Measurements from ENCODE around the gene RABGAP1L.
A peak's percentile ranks its signal among the peaks of the same experiment; 100 is the strongest.
"Not testable (repeated sequence)": the region's sequence is repeated elsewhere in the genome, so short reads cannot be mapped to it uniquely, and the experiment has no call there.

The RABGAP1L gene

DNA sequence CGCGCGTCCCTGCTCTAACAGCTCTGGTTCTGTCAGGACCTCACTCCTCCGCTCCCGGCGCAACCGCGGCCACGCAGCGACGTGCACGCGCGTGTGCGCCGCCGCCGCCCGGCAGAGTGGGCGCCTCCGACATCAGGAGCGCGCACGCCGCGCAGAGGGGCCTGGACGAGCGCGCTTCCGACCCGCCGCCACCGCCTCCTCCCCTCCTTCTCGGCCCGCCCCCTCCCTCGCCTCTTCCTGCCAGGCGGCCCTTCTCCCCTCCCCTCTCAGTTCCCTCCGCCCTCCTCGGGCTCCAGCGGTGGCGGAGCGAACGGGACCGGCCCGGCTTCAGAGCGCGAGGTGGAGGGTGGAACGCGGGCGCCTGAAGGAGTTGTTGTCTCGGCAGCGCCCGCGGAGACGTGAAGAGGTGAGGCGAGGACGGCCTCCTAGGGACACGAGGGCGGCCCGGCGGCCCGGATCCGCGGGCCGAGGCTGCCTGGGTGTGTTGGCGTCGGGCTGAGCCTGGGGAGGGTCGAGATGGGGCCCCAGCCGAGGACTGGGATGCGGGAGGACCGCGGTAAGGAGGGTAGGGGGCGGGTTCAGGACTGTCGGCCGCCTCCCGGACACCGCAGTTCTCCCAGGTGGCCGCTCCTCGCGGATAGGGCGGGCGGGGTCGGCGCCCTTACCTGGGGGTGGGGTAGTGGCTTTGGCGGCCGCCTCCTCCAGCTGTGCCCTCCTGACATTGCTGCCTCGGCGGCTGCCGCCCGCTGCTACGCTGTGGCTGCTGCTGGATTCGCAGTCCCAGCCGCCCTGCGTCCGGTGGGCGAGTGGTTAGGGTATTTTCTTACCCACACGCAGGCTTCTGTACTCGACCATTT, at the start of gene RABGAP1L:
Gene RABGAP1L (plus strand): TSS at position 269 of the 857 bp plus-strand sequence.
- DNase-seq (ENCODE audit: low read depth in 1 of 2, low spot score in 1 of 2) = peak; percentile 88

DNA sequence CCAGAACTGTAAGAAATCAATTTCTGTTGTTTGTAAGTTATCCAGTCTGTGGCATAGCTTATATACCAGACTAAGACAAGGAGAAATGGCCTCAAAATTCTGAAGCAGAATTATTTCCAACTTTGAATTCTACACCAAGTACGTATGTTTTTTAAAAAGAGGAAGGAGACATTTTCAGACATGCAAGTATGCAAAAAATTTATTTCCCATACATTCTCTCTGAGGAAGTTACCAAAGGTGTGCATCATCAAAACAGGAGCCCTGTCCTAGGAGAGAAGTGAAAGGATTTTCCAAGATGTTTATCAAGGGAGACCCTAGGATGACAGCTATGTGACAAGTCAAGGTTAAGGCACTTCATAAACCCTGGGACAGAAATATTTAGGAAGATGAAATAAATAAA, 49.3 kb upstream of the RABGAP1L start:
- no peak for DNase-seq (ENCODE audit: low read depth in 1 of 2, low spot score in 1 of 2)

DNA sequence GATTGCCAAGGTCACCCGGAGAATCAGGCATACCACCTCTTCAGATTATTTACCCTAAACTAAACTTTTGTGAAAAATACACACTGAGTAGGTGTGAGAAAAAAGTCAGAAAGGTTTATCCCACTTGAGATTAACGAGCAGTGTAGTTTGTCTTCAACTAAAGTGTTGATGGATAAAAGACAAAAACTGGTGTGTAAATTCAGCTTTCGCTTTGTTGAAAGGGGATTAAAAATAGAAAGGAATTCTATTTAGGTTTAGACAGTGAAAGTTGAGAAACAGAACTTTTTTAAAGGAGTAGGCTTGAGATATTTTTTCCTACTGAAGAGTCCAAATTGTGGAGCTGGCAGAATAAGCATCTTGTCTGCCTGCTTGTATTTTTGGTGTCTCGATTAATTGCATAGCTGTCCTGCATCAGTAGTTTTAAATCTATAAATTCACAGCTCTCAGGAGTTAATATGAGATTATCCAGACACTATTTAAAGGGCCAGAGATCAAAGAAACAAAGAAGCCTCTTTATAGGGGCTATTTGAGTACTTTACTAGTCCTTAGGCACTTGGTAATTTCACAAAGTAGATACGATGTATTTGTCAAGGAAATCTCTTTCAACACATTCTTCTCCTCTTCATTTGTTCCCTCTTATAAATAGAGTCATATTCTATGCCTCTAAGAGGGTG, 46.7 kb upstream of the RABGAP1L start:
- DNase-seq (ENCODE audit: low read depth in 1 of 2, low spot score in 1 of 2) = no peak

DNA sequence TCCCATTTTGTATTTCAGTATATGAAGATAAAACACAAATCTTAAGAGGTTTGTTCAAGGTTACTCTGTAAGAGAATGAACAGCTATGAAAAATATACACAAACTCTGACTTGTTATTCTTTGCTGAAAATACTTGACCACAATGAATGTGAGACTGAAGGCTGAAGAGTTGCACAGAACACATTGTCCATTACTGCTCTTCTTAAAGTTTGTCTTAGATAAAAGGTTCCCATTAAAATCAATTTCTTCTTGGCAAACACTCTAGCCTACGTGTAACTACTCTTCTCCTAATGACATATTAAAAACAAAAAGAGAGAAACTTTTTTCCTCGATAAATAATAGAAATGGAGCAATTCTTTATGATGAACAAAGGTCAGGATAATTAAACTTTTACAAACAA, 45.2 kb upstream of the RABGAP1L start:
- DNase-seq (ENCODE audit: low read depth in 1 of 2, low spot score in 1 of 2) = no peak

DNA sequence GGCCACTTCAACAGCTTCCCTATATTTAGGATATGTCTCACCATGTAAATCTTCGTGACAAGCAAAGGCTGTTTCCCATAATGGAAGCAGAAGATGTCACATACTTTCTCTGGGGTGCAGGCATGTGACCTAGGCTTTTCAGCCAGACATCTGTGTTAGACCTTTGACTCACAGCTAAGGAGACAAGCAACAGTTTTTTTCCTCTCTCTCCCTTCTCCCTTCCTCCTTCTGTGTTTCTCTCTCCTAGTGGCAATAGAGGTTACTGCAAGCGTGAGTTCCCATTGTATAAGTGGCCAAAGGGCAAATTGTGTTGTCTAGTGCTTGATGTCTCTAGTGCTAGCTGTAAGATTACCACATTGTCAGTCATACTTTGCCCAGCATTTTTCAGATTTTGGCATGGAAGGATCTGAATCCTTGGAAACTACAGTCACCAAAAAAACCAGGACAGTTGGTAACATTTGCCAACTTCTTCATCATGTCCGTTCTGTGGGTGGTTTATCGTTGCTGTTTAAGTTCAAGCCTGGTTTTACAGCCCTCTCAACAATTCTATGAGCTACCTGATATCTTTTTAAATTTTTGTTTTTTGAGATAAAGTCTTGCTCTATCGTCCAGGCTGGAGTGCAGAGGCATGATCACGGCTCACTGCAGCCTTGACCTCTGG, 44.4 kb upstream of the RABGAP1L start:
- no peak for DNase-seq (ENCODE audit: low read depth in 1 of 2, low spot score in 1 of 2)

DNA sequence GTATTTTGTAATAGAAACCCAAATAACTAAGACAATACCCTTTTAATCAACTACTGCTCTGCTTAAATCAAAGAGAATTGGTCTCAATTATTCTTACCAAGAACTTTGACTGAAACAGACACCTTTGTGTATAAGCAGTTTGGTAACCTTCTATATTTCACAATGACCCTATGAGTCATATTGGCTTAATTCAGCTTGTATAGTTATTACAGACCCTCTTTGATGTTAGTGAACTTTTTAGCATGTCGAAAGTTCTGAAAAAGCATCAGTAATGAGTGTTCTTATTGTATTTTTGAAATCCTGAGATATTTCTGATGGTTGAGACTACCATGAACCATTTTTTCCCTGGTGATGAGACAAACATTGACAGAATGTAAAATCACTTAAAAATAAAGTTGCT, 43.3 kb upstream of the RABGAP1L start:
- DNase-seq (ENCODE audit: low read depth in 1 of 2, low spot score in 1 of 2) = no peak

DNA sequence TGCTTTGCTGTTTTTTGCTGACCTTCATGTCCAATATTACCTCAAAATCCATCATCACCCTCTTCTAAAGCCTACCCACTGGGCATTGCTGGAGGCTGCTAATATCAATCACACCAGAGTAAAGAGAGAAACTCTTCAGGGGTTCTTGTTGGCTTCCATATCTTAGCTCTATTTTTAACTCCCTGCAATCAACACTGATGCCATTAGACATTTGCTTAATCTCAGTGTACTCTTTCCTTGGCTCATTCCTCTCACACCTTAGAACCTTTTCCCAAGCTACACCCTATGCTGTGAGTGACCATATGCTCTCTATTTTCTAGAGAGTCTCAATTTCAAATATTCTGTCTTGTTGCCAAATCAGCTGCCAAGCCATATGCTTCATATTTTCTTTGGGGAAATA, 40.6 kb upstream of the RABGAP1L start:
- no peak for DNase-seq (ENCODE audit: low read depth in 1 of 2, low spot score in 1 of 2)

DNA sequence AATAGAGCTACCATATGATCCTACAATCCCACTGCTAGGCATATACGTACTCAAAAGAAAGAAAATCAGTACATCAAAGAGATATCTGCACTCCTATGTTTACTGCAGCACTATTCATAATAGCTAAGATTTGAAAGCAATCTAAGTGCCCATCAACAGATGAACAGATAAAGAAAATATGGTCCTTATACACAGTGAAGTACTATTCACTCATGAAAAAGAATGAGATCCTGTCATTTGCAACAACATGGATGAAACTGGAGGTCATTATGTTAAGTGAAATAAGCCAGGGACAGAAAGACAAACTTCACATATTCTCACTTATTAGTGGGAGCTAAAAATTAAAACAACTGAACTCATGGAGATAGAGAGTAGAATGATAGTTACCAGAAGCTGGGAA, 37.0 kb upstream of the RABGAP1L start:
- DNase-seq (ENCODE audit: low read depth in 1 of 2, low spot score in 1 of 2) = not testable (repeated sequence)

DNA sequence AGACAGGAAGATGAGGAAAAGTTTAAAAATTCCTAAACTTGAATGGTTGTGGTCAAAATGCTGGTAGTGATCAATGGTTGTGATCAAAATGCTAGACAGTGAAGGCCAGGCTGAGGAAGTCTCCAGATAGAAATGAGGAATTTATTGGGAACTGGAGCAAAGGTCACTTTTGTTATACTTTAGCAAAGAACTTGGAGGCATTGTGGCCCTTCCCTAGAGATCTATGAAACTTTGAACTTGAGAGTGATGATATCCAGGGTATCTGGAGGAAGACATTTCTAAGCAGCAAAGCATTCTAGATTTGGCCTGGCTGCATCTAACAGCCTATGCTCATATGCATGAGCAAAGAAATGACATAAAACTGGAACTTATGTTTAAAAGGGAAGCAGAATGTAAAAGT, 35.5 kb upstream of the RABGAP1L start:
- no peak for DNase-seq (ENCODE audit: low read depth in 1 of 2, low spot score in 1 of 2)

DNA sequence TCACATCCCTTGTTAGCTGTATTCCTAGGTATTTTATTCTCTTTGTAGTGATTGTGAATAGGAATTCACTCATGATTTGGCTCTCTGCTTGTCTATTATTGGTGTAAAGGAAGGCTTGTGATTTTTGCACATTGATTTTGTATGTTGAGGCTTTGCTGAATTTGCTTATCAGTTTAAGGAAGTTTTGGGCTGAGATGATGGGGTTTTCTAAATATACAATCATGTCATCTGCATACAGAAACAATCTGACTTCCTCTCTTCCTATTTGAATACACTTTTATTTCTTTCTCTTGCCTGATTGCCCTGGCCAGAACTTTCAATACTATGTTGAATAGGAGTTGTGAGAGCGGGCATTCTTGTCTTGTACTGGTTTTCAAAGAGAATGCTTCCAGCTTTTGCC, 32.1 kb upstream of the RABGAP1L start:
- not testable (repeated sequence) for DNase-seq (ENCODE audit: low read depth in 1 of 2, low spot score in 1 of 2)

DNA sequence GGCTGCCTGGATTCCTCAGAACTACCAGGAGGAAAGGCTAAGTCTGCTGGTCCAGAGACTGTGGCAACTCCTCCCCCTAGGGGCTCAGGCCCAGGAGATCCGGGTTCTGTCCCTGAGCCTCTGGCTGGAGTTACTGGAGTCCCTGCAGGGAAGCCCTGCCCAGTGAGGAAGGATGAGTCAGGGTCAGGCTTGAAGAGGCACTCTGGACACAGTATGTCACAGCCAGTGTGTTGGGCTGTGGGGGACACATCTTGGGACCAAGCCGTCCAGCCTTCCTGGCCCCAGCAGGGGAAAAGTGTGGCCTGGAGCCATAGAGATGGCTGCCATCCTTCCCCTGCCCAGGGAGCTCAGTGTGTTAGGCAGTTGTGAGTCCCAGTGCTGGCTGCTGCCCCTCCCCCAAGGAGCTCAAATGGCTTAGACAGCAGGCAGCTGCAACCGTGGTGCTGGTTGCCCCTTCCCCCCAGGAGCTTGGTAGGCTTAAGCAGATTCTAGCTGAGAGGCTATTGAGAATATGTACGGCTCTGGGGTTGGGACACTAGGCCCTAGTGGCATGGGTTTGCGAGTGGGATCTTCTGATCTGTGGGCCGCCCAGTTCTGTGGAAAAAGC, 28.2 kb upstream of the RABGAP1L start:
- DNase-seq (ENCODE audit: low read depth in 1 of 2, low spot score in 1 of 2) = no peak

DNA sequence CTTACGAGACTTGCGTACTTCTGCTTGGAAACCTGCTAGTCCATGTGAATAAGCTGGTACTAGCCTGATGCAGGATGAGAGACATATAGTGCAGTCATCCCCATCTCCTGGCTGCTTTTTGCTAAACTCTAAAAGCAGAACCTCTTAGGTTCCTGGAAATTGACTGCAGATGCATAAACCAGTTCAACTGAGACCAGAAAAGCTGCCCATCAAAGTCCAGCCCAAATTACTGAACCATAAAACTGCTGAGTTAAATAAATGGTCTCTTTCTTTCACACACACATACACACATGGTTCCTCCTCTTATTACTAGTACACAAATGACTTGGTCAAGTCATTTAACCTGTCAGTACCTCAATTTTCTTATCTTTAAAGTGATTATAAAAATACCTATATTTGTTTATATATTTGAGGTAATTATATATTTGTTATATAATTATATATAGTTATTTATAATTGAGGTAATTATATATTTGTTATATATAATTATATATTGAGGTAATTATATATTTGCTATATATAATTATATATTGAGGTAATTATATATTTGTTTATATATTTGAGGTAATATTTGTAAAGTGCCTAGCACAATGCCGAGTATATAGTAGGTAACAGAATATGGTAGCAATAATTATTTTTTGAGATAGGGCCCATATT, 25.2 kb upstream of the RABGAP1L start:
- DNase-seq (ENCODE audit: low read depth in 1 of 2, low spot score in 1 of 2) = no peak

DNA sequence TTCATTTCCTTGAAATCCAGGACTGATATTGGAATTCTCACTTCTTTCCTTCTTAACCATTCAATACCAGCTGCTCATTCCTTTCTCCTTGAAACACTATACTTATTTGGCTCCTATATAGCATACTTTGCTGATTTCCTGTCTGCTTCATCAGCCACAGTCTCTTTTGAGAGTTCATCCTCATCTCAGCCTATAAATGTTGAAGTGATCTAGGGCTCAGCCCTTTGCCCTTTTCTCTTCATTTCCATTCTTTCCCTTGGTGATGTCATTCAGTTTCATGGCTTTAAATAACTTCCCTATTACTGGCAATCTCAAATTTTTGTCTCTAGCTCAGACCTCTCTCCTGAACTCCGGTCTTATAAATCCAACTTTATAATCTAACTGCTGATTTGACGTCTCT, 24.1 kb upstream of the RABGAP1L start:
- DNase-seq (ENCODE audit: low read depth in 1 of 2, low spot score in 1 of 2) = no peak

DNA sequence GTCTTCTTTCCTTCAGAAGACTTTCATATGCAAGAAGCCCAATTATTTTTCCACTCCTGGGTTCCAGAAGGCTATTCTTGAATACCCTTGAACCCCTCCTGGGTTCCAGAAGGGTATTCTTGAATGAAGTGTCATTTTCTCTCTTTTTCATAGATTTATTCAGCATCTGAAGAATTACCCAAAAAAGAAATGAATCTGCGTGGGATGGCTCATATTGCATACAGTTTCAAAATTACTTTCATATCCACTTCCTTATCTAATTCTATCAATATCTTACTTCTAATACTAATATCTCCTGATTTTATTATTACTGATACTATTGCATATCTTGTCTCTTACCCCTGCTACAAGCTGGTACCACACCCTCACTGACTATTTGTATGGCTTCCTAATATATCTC, 22.6 kb upstream of the RABGAP1L start:
- DNase-seq (ENCODE audit: low read depth in 1 of 2, low spot score in 1 of 2) = no peak

DNA sequence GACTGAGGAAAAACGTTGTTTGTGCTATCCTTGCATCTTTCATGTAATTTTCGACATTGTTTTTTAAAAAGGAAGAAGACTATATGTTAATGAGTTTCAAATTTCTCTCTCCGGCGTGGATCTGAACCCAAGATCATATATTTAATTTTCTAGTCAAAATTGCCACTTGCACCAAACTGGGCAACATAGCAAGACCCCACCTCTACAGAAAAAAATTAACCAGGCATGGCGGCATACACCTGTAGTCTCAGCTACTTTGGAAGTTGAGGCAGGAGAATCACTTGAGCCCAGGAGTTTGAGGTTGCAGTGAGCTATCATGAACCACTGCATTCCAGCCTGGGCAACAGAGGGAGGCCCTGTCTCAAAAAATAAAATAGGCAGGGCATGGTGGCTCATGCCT, 16.5 kb upstream of the RABGAP1L start:
- no peak for DNase-seq (ENCODE audit: low read depth in 1 of 2, low spot score in 1 of 2)

DNA sequence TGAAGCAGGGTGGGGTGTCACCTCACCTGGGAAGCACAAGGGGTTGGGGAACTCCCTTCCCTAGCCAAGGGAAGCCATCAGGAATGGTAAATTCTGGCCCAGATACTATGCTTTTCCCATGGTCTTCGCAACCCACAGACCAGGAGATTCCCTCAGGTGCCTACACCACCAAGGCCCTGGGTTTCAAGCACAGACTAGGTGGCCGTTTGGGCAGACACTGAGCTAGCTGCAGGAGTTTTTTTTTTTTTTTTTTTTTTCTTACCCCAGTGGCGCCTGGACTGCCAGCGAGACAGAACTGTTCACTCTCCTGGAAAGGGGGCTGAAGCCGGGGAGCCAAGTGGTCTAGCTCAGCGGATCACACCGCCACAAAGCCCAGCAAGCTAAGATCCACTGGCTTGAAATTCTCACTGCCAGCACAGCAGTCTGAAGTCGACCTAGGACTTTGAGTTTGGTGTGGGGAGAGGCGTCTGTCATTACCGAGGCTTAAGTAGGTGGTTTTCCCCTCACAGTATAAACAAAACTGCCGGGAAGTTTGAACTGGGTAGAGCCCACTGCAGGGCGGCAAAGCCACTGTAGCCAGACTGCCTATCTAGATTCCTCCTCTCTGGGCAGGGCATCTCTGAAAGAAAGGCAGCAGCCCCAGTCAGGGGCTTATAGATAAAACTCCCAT, 15.5 kb upstream of the RABGAP1L start:
- not testable (repeated sequence) for DNase-seq (ENCODE audit: low read depth in 1 of 2, low spot score in 1 of 2)

DNA sequence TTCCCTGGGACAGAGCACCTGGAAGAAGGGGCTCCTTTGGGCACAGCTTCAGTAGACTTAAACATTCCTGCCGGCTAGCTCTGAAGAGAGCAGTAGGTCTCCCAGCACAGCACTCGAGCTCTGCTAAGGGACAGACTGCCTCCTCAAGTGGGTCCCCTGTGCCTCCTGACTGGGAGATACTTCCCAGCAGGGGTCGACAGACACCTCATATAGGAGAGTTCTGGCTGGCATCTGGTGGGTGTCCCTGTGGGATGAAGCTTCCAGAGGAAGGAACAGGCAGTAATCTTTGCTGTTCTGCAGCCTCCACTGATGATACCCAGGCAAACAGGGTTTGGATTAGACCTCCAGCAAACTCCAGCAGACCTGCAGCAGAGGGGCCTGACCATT, 14.9 kb upstream of the RABGAP1L start:
- DNase-seq (ENCODE audit: low read depth in 1 of 2, low spot score in 1 of 2) = not testable (repeated sequence)

DNA sequence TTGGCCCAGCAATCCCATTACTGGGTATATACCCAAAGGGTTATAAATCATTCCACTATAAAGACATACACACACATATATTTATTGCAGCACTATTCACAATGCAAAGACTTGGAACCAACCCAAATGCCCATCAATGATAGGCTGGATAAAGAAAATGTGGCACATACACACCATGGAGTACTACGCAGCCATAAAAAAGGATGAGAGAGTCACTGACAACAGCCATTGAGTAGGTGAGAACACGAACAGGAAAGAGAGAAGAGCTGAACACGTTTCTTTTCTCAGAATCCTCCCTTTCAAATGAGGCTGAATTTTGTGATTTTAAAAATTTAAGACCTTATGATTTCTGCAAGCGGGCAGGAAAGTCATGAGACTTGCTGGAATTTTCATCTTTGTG, 10.1 kb upstream of the RABGAP1L start:
- DNase-seq (ENCODE audit: low read depth in 1 of 2, low spot score in 1 of 2) = no peak

DNA sequence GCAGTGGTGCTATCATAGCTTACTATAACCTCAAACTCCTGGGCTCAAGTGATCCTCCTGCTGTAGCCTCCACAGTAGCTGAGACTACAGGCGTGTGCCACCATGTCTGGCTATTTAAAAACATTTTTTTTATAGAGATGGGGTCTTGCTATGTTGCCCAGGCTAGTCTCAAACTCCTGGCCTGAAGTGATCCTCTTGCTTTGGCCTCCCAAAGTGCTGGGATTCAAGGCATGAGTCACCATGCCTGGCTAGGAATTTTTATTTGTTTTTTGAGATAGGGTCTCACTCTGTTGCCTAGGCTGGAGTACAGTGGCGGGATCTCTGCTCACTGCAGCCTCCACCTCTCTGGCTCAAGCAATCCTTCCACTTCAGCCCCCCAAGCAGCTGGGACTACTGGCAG, 8.8 kb upstream of the RABGAP1L start:
- no peak for DNase-seq (ENCODE audit: low read depth in 1 of 2, low spot score in 1 of 2)

DNA sequence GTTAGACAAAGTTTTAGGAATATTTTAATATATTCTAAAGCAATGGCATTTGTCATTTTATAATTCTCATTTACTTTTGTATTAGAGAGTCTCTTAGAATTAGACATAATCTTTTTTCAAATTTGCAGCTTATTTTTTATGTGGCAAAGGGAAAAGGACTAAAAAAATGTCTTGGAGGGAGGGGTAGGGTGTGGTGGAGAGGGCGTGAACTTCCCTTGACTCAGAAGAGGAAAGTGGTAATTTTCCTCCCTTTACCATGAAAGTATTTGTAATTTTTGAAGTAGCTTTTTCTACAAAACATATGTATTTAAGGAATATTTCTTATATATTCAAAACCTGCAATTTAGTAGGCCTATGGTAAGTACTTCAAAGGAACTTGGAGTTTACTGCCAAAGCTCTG, 6.9 kb upstream of the RABGAP1L start:
- DNase-seq (ENCODE audit: low read depth in 1 of 2, low spot score in 1 of 2) = no peak
